Heart left ventricle (tissue), 16 donors: Measurements from ENCODE around the gene NPY2R. TPM values are rescaled to one million over a fixed set of nuclear protein-coding genes. Genes with fewer than 3 reads are reported as not detected.

ENCODE experiments used
- ATAC-seq, 4 donors: fragments of 200-7000 bp; cut with Tn5 transposase; one replicate each; pipeline ENCODE4 v1.9.1; 2020 to 2022; ENCODE audit warnings: moderate library complexity in 4 of 4, mild to moderate bottlenecking in 3 of 4, moderate number of reproducible peaks in 1 of 4
- DNase-seq, 5 donors: peaks; one replicate each; pipeline ENCODE4 v3.0.0-alpha.2; 2020
- H3K27ac ChIP-seq, 12 donors: fragments of 200-600 bp; sonication (generic) in 4 of 12; one replicate each; pipeline versions ENCODE4 v1.5.0 to v1.8.0; 2016 to 2022; ENCODE audit warnings: mild to moderate bottlenecking in 2 of 12
- H3K27me3 ChIP-seq, 9 donors: fragments of 200-600 bp; sonication (generic) in 2 of 9; one replicate each; pipeline versions ENCODE4 v1.5.1 to v1.8.0; 2016 to 2022; ENCODE audit warnings: mild to moderate bottlenecking in 3 of 9
- H3K36me3 ChIP-seq, 9 donors: fragments of 200-600 bp; sonication (generic) in 2 of 9; one replicate each; pipeline versions ENCODE4 v1.5.0 to v1.8.0; 2018 to 2022; ENCODE audit warnings: mild to moderate bottlenecking in 2 of 9
- H3K4me1 ChIP-seq, 12 donors: fragments of 200-600 bp; sonication (generic) in 4 of 12; one replicate each; pipeline versions ENCODE4 v1.5.0 to v1.8.0; 2016 to 2022; ENCODE audit warnings: mild to moderate bottlenecking in 3 of 12
- H3K4me3 ChIP-seq, 12 donors: fragments of 200-600 bp; sonication (generic) in 4 of 12; one replicate each; pipeline versions ENCODE4 v1.5.0 to v1.8.0; 2017 to 2022; ENCODE audit warnings: mild to moderate bottlenecking in 9 of 12, moderate library complexity in 4 of 12
- H3K9me3 ChIP-seq, 12 donors: fragments of 200-600 bp; sonication (generic) in 4 of 12; one replicate each; pipeline versions ENCODE4 v1.5.0 to v1.8.0; 2016 to 2022; ENCODE audit warnings: mild to moderate bottlenecking in 1 of 12
- CTCF ChIP-seq, 12 donors: fragments of 200-600 bp; sonication (generic) in 4 of 12; IDR thresholded peaks; one replicate each; pipeline versions ENCODE4 v1.5.0 to v1.8.0; 2018 to 2022; ENCODE audit warnings: antibody characterized with exemption in 12 of 12, mild to moderate bottlenecking in 5 of 12
- POLR2A ChIP-seq, 2 donors: fragments of 450-650 bp; IDR thresholded peaks; one replicate each; pipeline ENCODE4 v1.6.1; 2017; ENCODE audit warnings: antibody characterized with exemption in 2 of 2, mild to moderate bottlenecking in 2 of 2, moderate library complexity in 2 of 2
- WGBS, 4 donors: extraction: QIAGEN DNeasy Blood & Tissue Kit in 2 of 4; methylation state at CpG; one replicate each; pipeline versions ENCODE4 v1.1.5 to v1.1.7; 2013 to 2018; 5-methylcytosine and 5-hydroxymethylcytosine counted together
- intact Hi-C, 10 donors: fragments of 100-400 bp; cut with DNase I; formaldehyde crosslinking; loops; one replicate each; pipeline versions ENCODE4 v1.11.1 to v1.14.2; 2022
- polyA plus RNA-seq, 2 donors: library from polyadenylated mRNA; stranded (reverse); fragments of 200-250 nt; gene quantifications; one replicate each; pipeline ENCODE4 v1.2.3, GENCODE V29; 2013
- total RNA-seq, 9 donors: library from RNA; depleted of rRNA in 2 of 9; stranded (reverse); fragments of >200 nt in 2 of 9; fragmentation: NEBNext Ultra II Directional in 3 of 9; extraction: Animal tissue kit (Norgen Biotek cat#: 25700) in 3 of 9; gene quantifications; one replicate each; pipeline versions ENCODE4 v1.1.0 to v1.2.4, GENCODE V29; 2016 to 2023
- donor health status: ischemic (EF 13 %, LVEDD 7.1; RV severe dilation, severe dysfunction).
- donor health status: healthy with polysubstance abuse.
- donor health status: DM: no; HTN: yes; CAD: no.
- donor health status: DM: no; HTN: no; CAD: no.
- donor health status: ischemic (EF 25% LVEDD 6.9; RV normal size, moderate dysfunction).
- donor health status: ischemic (EF 25% LVEDD 5.7; RV mildly dilated, moderate dysfunction).
- donor health status: healthy.
- donor health status: DM: yes; HTN: yes; CAD: no.
- donor health status: ischemic (EF 35%, LVEDD 5.7; RV mildly dilated, moderate dysfunction).
- donor health status: nonischemic (EF 11% LVEDD 7.7; RV severe dilation, severe dysfunction).
- donor health status: DM: yes; HTN: yes; CAD: no.
- donor health status: PGD.
- donor health status: ischemic (EF 29% LVEDD 5.4; RV normal size, mild dysfunction).
- donor health status: nonischemic (EF 23%, LVEDD 6.1; RV moderate dilation, normal function).

NPY2R gene
- total and polyA plus RNA-seq, 11 donors = not detected

DNA sequence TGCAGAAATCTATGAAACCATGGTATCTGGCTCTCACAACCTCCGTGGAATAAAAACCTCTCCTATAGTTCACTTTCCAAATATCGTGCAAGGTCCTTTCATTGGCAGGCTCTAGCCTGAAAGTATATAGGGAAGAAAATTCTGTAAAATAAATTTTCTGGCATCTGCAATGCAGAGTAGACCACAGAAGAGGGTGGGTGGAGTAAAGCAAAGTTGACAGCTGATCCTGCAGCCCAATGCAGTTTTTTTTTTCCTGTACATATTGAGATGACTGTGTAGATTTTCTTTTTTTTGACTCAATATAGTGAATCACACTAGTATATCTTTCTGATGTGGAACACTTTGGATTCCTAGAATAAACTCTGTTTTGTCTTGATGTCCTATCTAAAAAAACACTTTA, 56.7 kb downstream of the NPY2R start:
- intact Hi-C loops = no loop called here
- DNase-seq = no peak
- TF ChIP-seq POLR2A (IDR thresholded peaks at IDR 0.05) (no peak), CTCF (IDR thresholded peaks at IDR 0.05) (no peak)
- Histone ChIP-seq H3K9me3 (peaks cover 0 to 8% (median 0%) of the 10 kb centered on the region in 12 donors), H3K4me3 (no peak overlapping the region), H3K36me3 (no peaks in the 10 kb centered on the region), H3K4me1 (no peaks in the 10 kb centered on the region), H3K27me3 (no peaks in the 10 kb centered on the region), H3K27ac (no peak overlapping the region)
- ATAC-seq = no peak
- 76 to 92% (median 80%) methylated on average over 2 of the region's 2 CpGs for WGBS, 4 donors

Other genes with a start within 250 kb of the NPY2R start
- 10 to 100 TPM in 4 of 9 donors, 1 to 10 TPM in 5; 3.9 to 12.0 (median 9.0) TPM for gene MAP9, start 168.3 kb downstream of the NPY2R start, total RNA-seq
- 1 to 10 TPM; 3.4 to 6.2 TPM for gene MAP9, start 168.3 kb downstream of the NPY2R start, polyA plus RNA-seq